ENCODE results near the gene ZNF492. TPM values are rescaled to one million over a fixed set of nuclear protein-coding genes. Genes with fewer than 3 reads are reported as not detected.

ZNF492 gene
- polyA plus RNA-seq, 1 donor from 2014 or later, result not detected

GRCh38 chr19:22605275-22606211, 28.6 kb upstream of the ZNF492 start (continued):
- TF ChIP-seq TAF1 (IDR thresholded peaks at IDR 0.05; ENCODE audit: low read depth) (no peak), EP300 (conservative IDR thresholded peaks at IDR 0.05; ENCODE audit: poor library complexity, severe bottlenecking) (no peak), SMC3 (conservative IDR thresholded peaks at IDR 0.05; ENCODE audit: poor library complexity) (no peak), POLR2AphosphoS5 (IDR thresholded peaks at IDR 0.05) (no peak)

- TF ChIP-seq POLR2AphosphoS5 (IDR thresholded peaks at IDR 0.05) (no peak), SMC3 (conservative IDR thresholded peaks at IDR 0.05; ENCODE audit: poor library complexity) (no peak), REST (IDR thresholded peaks at IDR 0.05; ENCODE audit: borderline replicate concordance) (no peak), TAF1 (IDR thresholded peaks at IDR 0.05; ENCODE audit: low read depth) (no peak)
- H3K27ac ChIP-seq (ENCODE audit: low read length), result no peak overlapping the region
- H3K9me2 ChIP-seq (ENCODE audit: insufficient read depth, low read length), result no peaks in the 10 kb centered on the region
- H4K20me1 ChIP-seq (ENCODE audit: insufficient read depth), result no peaks in the 10 kb centered on the region
- H3K4me3 ChIP-seq (ENCODE audit: low read length), result no peak overlapping the region
- no peaks in the 10 kb centered on the region for H3K36me3 ChIP-seq (ENCODE audit: insufficient read depth, low read length)
- H3K9me3 ChIP-seq (ENCODE audit: low read length), result peaks cover 35% of the 10 kb centered on the region
- H2AFZ ChIP-seq (ENCODE audit: low read depth, low read length), result no peak overlapping the region
- no peak overlapping the region for H3K4me2 ChIP-seq (ENCODE audit: low read length)
- no peaks in the 10 kb centered on the region for H3K27me3 ChIP-seq (ENCODE audit: insufficient read depth, low read depth, low read length)
- H3K79me2 ChIP-seq (replicated peaks; ENCODE audit: insufficient read depth, low read length), result no peaks in the 10 kb centered on the region
- H3K9ac ChIP-seq (ENCODE audit: low read length), result no peak overlapping the region
- H3F3A ChIP-seq (ENCODE audit: insufficient read depth, low read length, poor library complexity, severe bottlenecking), result no peaks in the 10 kb centered on the region
Observed at GRCh38 chr19:22606212-22606553, 27.9 kb upstream of the ZNF492 start.

GRCh38 chr19:22606954-22607652, 27.0 kb upstream of the ZNF492 start:
- Histone ChIP-seq H3K4me2 (ENCODE audit: low read length) (no peak overlapping the region), H3F3A (ENCODE audit: insufficient read depth, low read length, poor library complexity, severe bottlenecking) (no peaks in the 10 kb centered on the region), H3K27me3 (ENCODE audit: insufficient read depth, low read depth, low read length) (no peaks in the 10 kb centered on the region), H3K9me2 (ENCODE audit: insufficient read depth, low read length) (no peaks in the 10 kb centered on the region), H3K4me3 (ENCODE audit: low read length) (no peak overlapping the region), H3K36me3 (ENCODE audit: insufficient read depth, low read length) (no peaks in the 10 kb centered on the region), H2AFZ (ENCODE audit: low read depth, low read length) (no peak overlapping the region), H3K9me3 (ENCODE audit: low read length) (peaks cover 35% of the 10 kb centered on the region), H3K27ac (ENCODE audit: low read length) (no peak overlapping the region), H4K20me1 (ENCODE audit: insufficient read depth) (no peaks in the 10 kb centered on the region), H3K9ac (ENCODE audit: low read length) (no peak overlapping the region), H3K79me2 (replicated peaks; ENCODE audit: insufficient read depth, low read length) (no peaks in the 10 kb centered on the region)
- no peak for TF ChIP-seq SMC3 (conservative IDR thresholded peaks at IDR 0.05; ENCODE audit: poor library complexity)
- TF ChIP-seq TAF1 (IDR thresholded peaks at IDR 0.05; ENCODE audit: low read depth), result no peak

Data from neural cell (in vitro differentiated cells).